ENCODE data around the gene TMEFF1. TPM values are rescaled to one million over a fixed set of nuclear protein-coding genes. Genes with fewer than 3 reads are reported as not detected.

Gene TMEFF1
- total RNA-seq (1 to 10 TPM in 1 of 9 donors, under 1 TPM in 3, not detected in 5; 0.14 to 1.8 (median 0.24) TPM), polyA plus RNA-seq (not detected)
- long read RNA-seq, donor 1 = 0 reads
- long read RNA-seq, donor 2 = 0 reads
- long read RNA-seq, donor 3, partial matches to known transcripts = 0 of 1 reads
- long read RNA-seq, donor 3, other reads (novel, unspliced or antisense) = 0 of 1 reads
- long read RNA-seq, donor 4 = 0 reads
- long read RNA-seq, donor 5 = 0 reads
- long read RNA-seq, donor 6 = 0 reads
- long read RNA-seq, donor 7 = 0 reads
- long read RNA-seq, donor 8 = 0 reads
- long read RNA-seq, donor 9 = 0 reads
- long read RNA-seq, donor 10 = 0 reads

GRCh38 chr9:100472788-100473275 lies at the start of gene TMEFF1:
TMEFF1 (plus strand) TSS chr9:100473149; CDS start chr9:100473545, 396 bp downstream.
- no peaks in the 10 kb centered on the region for H3K36me3 ChIP-seq (replicated peaks in 1 of 2)
- intact Hi-C loops (cut with DNase I) = no loop called here
- no peak within 1 kb of the TSS for H3K27ac ChIP-seq
- 2 to 14% (median 7%) methylated on average over 3 to 54 of the region's 54 CpGs for WGBS, 4 donors
- peak within 1 kb of the TSS in 2 of 4 donors; percentile 37 to 61 for H3K4me3 ChIP-seq
- H3K27me3 ChIP-seq = no peaks in the 10 kb centered on the region
- H3K9me3 ChIP-seq (replicated peaks in 1 of 3) = no peaks in the 10 kb centered on the region
- peaks cover 0 to 5% of the 10 kb centered on the region in 2 donors for H3K4me1 ChIP-seq (replicated peaks in 1 of 2)
- TF ChIP-seq CTCF (IDR thresholded peaks at IDR 0.05) (no peak), POLR2A (IDR thresholded peaks at IDR 0.05) (no peak)
- peak in 4 of 7 donors; percentile 10 to 25 (median 18) for DNase-seq

GRCh38 chr9:100425758-100426157 lies 47.2 kb upstream of the TMEFF1 start:
- no peak for DNase-seq
- Histone ChIP-seq H3K27me3 (no peaks in the 10 kb centered on the region), H3K27ac (peak overlapping the region in 1 of 5 donors; percentile 97), H3K4me1 (replicated peaks in 1 of 2) (peaks cover 20 to 32% of the 10 kb centered on the region in 2 donors), H3K36me3 (replicated peaks in 1 of 2) (no peaks in the 10 kb centered on the region), H3K9me3 (replicated peaks in 1 of 3) (no peaks in the 10 kb centered on the region), H3K4me3 (no peak overlapping the region)
- 34 to 61% (median 48%) methylated on average over 1 of the region's 1 CpG for WGBS, 4 donors
- TF ChIP-seq POLR2A (IDR thresholded peaks at IDR 0.05) = no peak
- TF ChIP-seq CTCF (IDR thresholded peaks at IDR 0.05) = no peak
- intact Hi-C loops (cut with DNase I) = loop anchor here (5.0 to 10.0 kb wide), 2 partner anchors 71 to 73 kb away; partner anchors contain the start of gene TEX10 (in 2 of the 2)

- no peak for TF ChIP-seq CTCF (IDR thresholded peaks at IDR 0.05)
- TF ChIP-seq POLR2A (IDR thresholded peaks at IDR 0.05) = no peak
- Histone ChIP-seq H3K27me3 (no peaks in the 10 kb centered on the region), H3K36me3 (replicated peaks in 1 of 2) (no peaks in the 10 kb centered on the region), H3K9me3 (replicated peaks in 1 of 3) (no peaks in the 10 kb centered on the region), H3K27ac (peak overlapping the region; percentile 58 to 97 (median 86)), H3K4me3 (peak overlapping the region in 2 of 4 donors; percentile 86 to 95), H3K4me1 (replicated peaks in 1 of 2) (peaks cover 20 to 32% of the 10 kb centered on the region in 2 donors)
- WGBS, 4 donors = 27 to 35% (median 35%) methylated on average over 7 of the region's 7 CpGs
- no peak for DNase-seq
- intact Hi-C loops (cut with DNase I) = loop anchor here (5.0 to 10.0 kb wide), 2 partner anchors 71 to 74 kb away; partner anchors contain the start of gene TEX10 (in 2 of the 2)
Measured at GRCh38 chr9:100426189-100426529, 46.8 kb upstream of the TMEFF1 start.

GRCh38 chr9:100426530-100427365 lies 46.2 kb upstream of the TMEFF1 start, which contains the start of gene MSANTD3:
MSANTD3 (plus strand) TSS chr9:100427143; CDS start chr9:100441939, 14,796 bp downstream.
- Histone ChIP-seq H3K4me3 (peak within 1 kb of the TSS; percentile 28 to 95 (median 82)), H3K27ac (peak within 1 kb of the TSS; percentile 78 to 97 (median 89)), H3K27me3 (no peaks in the 10 kb centered on the region), H3K9me3 (replicated peaks in 1 of 3) (no peaks in the 10 kb centered on the region), H3K36me3 (replicated peaks in 1 of 2) (no peaks in the 10 kb centered on the region), H3K4me1 (replicated peaks in 1 of 2) (peaks cover 20 to 32% of the 10 kb centered on the region in 2 donors)
- intact Hi-C loops (cut with DNase I) = loop anchor here (5.0 to 10.0 kb wide), 2 partner anchors 72 to 74 kb away; partner anchors contain the start of gene TEX10 (in 2 of the 2)
- TF ChIP-seq POLR2A (IDR thresholded peaks at IDR 0.05) (peak in 1 of 2 donors; percentile 68), CTCF (IDR thresholded peaks at IDR 0.05) (peak in 4 of 6 experiments; percentile 21 to 48 (median 31))
- peak; percentile 47 to 72 (median 64) for DNase-seq
- 0 to 2% (median 0%) methylated on average over 17 to 79 of the region's 80 CpGs for WGBS, 4 donors
